Activated CD8-positive, alpha-beta T cell treated with anti-CD3 and anti-CD28 coated beads, Interleukin-2, amount 10 ng/mL, durations not matched to agents 7 days and 5 days (primary cell): ENCODE results near the gene VASN. TPM values are rescaled to one million over a fixed set of nuclear protein-coding genes. Genes with fewer than 3 reads are reported as not detected.

Source experiments
- ATAC-seq: fragments of 150-1000 bp; cut with Tn5 transposase; one replicate; pipeline ENCODE4 v1.10.0; 2021; ENCODE audit warnings: moderate library complexity
- CTCF ChIA-PET: fragments of 350-600 bp; sonication (Branson Sonifier 250); formaldehyde crosslinking; loops from one replicate; lab custom pipeline; 2021; ENCODE audit warnings: antibody characterized with exemption; lab: Charles Lee
- POLR2A ChIA-PET: fragments of 350-600 bp; sonication (Branson Sonifier 250); formaldehyde crosslinking; loops from one replicate; lab custom pipeline; 2021; ENCODE audit warnings: antibody characterized with exemption; lab: Charles Lee
- DNase-seq: peaks from one replicate; pipeline ENCODE4 v3.0.0-alpha.2; 2020
- H3K27ac Mint-ChIP-seq: one replicate; pipeline ENCODE4 v1.8.0; 2021; ENCODE audit warnings: mild to moderate bottlenecking, mixed read lengths
- H3K27me3 Mint-ChIP-seq: one replicate; pipeline ENCODE4 v1.8.0; 2021; ENCODE audit warnings: low read depth, mixed read lengths
- H3K36me3 Mint-ChIP-seq: one replicate; pipeline ENCODE4 v1.8.0; 2021; ENCODE audit warnings: low read depth, mixed read lengths
- H3K4me1 Mint-ChIP-seq: one replicate; pipeline ENCODE4 v1.8.0; 2021; ENCODE audit warnings: low read depth, mixed read lengths
- H3K4me3 Mint-ChIP-seq: one replicate; pipeline ENCODE4 v1.8.0; 2021; ENCODE audit warnings: mild to moderate bottlenecking, mixed read lengths
- H3K9me3 Mint-ChIP-seq: one replicate; pipeline ENCODE4 v1.8.0; 2022; ENCODE audit warnings: mixed read lengths; ENCODE audit not compliant: insufficient read depth
- total RNA-seq, 2 experiments: library from RNA; stranded (reverse); gene quantifications; one replicate each; pipeline ENCODE4 v1.2.3, GENCODE V29; 2021

Gene VASN
- total RNA-seq, 2 experiments from 2014 or later = not detected

GRCh38 chr16:4366016-4366415 is 5.6 kb upstream of the VASN start:
- POLR2A ChIA-PET = interaction anchor here (1.0 kb wide), 1 partner anchor 13 kb away, joined by 3 read pairs; no protein-coding TSS in a partner anchor
- H3K4me1 Mint-ChIP-seq = no peaks in the 10 kb centered on the region
- ATAC-seq (no peak), DNase-seq (no peak)
- H3K27me3 Mint-ChIP-seq = no peaks in the 10 kb centered on the region
- H3K36me3 Mint-ChIP-seq = peaks cover 24% of the 10 kb centered on the region
- CTCF ChIA-PET = no interaction called here
- H3K4me3 Mint-ChIP-seq = no peak overlapping the region
- H3K27ac Mint-ChIP-seq = no peak overlapping the region
- no peaks in the 10 kb centered on the region for H3K9me3 Mint-ChIP-seq

GRCh38 chr16:4367393-4367856 is 4.2 kb upstream of the VASN start:
- ChIA-PET POLR2A (no interaction called here), CTCF (no interaction called here)
- Mint-ChIP-seq H3K4me3 (no peak overlapping the region), H3K36me3 (peaks cover 18% of the 10 kb centered on the region), H3K9me3 (no peaks in the 10 kb centered on the region), H3K27ac (peak overlapping the region; percentile 60), H3K4me1 (peaks cover 2% of the 10 kb centered on the region), H3K27me3 (no peaks in the 10 kb centered on the region)
- DNase-seq = no peak
- no peak for ATAC-seq

- H3K4me3 Mint-ChIP-seq = no peak overlapping the region
- H3K27me3 Mint-ChIP-seq = no peaks in the 10 kb centered on the region
- ChIA-PET CTCF (no interaction called here), POLR2A (interaction anchor here (0.8 kb wide), 1 partner anchor 107 kb away, joined by 3 read pairs; the partner anchor contains the start of gene HMOX2)
- peaks cover 9% of the 10 kb centered on the region for H3K36me3 Mint-ChIP-seq
- ATAC-seq (no peak), DNase-seq (no peak)
- peaks cover 2% of the 10 kb centered on the region for H3K4me1 Mint-ChIP-seq
- no peaks in the 10 kb centered on the region for H3K9me3 Mint-ChIP-seq
- H3K27ac Mint-ChIP-seq = no peak overlapping the region
Measured at GRCh38 chr16:4369007-4369733, 2.5 kb upstream of the VASN start.

GRCh38 chr16:4370151-4370550 is 1.5 kb upstream of the VASN start:
- ATAC-seq (no peak), DNase-seq (no peak)
- POLR2A ChIA-PET = no interaction called here
- Mint-ChIP-seq H3K27me3 (no peaks in the 10 kb centered on the region), H3K9me3 (no peaks in the 10 kb centered on the region), H3K27ac (no peak overlapping the region), H3K4me1 (peaks cover 2% of the 10 kb centered on the region), H3K36me3 (peaks cover 9% of the 10 kb centered on the region), H3K4me3 (no peak overlapping the region)
- CTCF ChIA-PET = interaction anchor here (1.0 kb wide), 1 partner anchor 32 kb away, joined by 3 read pairs; no protein-coding TSS in a partner anchor

GRCh38 chr16:4370570-4371356 is 885 bp upstream of the VASN start:
- Mint-ChIP-seq H3K4me1 (peaks cover 2% of the 10 kb centered on the region), H3K36me3 (peaks cover 6% of the 10 kb centered on the region), H3K27me3 (no peaks in the 10 kb centered on the region), H3K9me3 (no peaks in the 10 kb centered on the region), H3K27ac (no peak overlapping the region), H3K4me3 (no peak overlapping the region)
- POLR2A ChIA-PET = no interaction called here
- ATAC-seq (no peak), DNase-seq (no peak)
- CTCF ChIA-PET = interaction anchor here (0.9 to 1.3 kb wide), 4 partner anchors 12 to 43 kb away, joined by 3 to 6 read pairs (median 3); no protein-coding TSS in a partner anchor

- Mint-ChIP-seq H3K4me3 (peak overlapping the region; percentile 55), H3K36me3 (peaks cover 5% of the 10 kb centered on the region), H3K27me3 (no peaks in the 10 kb centered on the region), H3K27ac (no peak overlapping the region), H3K4me1 (peaks cover 2% of the 10 kb centered on the region), H3K9me3 (no peaks in the 10 kb centered on the region)
- CTCF ChIA-PET = no interaction called here
- POLR2A ChIA-PET = no interaction called here
- ATAC-seq = peak; percentile 58
- DNase-seq = peak; percentile 44
Measured at GRCh38 chr16:4372001-4372577, 441 bp downstream of the VASN start.

- no peak for DNase-seq
- Mint-ChIP-seq H3K9me3 (no peaks in the 10 kb centered on the region), H3K4me3 (no peak overlapping the region), H3K4me1 (peaks cover 2% of the 10 kb centered on the region), H3K27me3 (no peaks in the 10 kb centered on the region), H3K27ac (no peak overlapping the region), H3K36me3 (no peaks in the 10 kb centered on the region)
- ATAC-seq = no peak
- POLR2A ChIA-PET = no interaction called here
- CTCF ChIA-PET = interaction anchor here (1.1 kb wide), 1 partner anchor 13 kb away, joined by 3 read pairs; no protein-coding TSS in a partner anchor
Measured at GRCh38 chr16:4372578-4373355, 1.1 kb downstream of the VASN start.

- CTCF ChIA-PET = interaction anchor here (1.1 kb wide), 1 partner anchor 14 kb away, joined by 3 read pairs; no protein-coding TSS in a partner anchor
- no peak for DNase-seq
- no peak overlapping the region for H3K27ac Mint-ChIP-seq
- H3K4me1 Mint-ChIP-seq = peaks cover 2% of the 10 kb centered on the region
- H3K9me3 Mint-ChIP-seq = no peaks in the 10 kb centered on the region
- H3K36me3 Mint-ChIP-seq = no peaks in the 10 kb centered on the region
- no peak overlapping the region for H3K4me3 Mint-ChIP-seq
- no peaks in the 10 kb centered on the region for H3K27me3 Mint-ChIP-seq
- ATAC-seq = no peak
- POLR2A ChIA-PET = interaction anchor here (0.6 kb wide), 1 partner anchor 132 kb away, joined by 3 read pairs; no protein-coding TSS in a partner anchor
Measured at GRCh38 chr16:4373356-4373908, 1.8 kb downstream of the VASN start.

GRCh38 chr16:4373909-4374742 is 2.5 kb downstream of the VASN start:
- Mint-ChIP-seq H3K27me3 (no peaks in the 10 kb centered on the region), H3K4me3 (no peak overlapping the region), H3K27ac (no peak overlapping the region), H3K9me3 (no peaks in the 10 kb centered on the region), H3K36me3 (no peaks in the 10 kb centered on the region), H3K4me1 (peaks cover 2% of the 10 kb centered on the region)
- ChIA-PET CTCF (interaction anchor here (1.1 kb wide), 1 partner anchor 15 kb away, joined by 3 read pairs; no protein-coding TSS in a partner anchor), POLR2A (interaction anchor here (0.6 kb wide), 1 partner anchor 131 kb away, joined by 3 read pairs; no protein-coding TSS in a partner anchor)
- DNase-seq (no peak), ATAC-seq (no peak)

GRCh38 chr16:4375717-4376116 is 4.1 kb downstream of the VASN start:
- no peaks in the 10 kb centered on the region for H3K36me3 Mint-ChIP-seq
- ChIA-PET CTCF (interaction anchor here (1.0 to 1.2 kb wide), 2 partner anchors 29 to 87 kb away, joined by 3 to 6 read pairs; no protein-coding TSS in a partner anchor), POLR2A (interaction anchor here (0.6 kb wide), 1 partner anchor 29 kb away, joined by 3 read pairs; no protein-coding TSS in a partner anchor)
- DNase-seq = no peak
- H3K4me1 Mint-ChIP-seq = peaks cover 2% of the 10 kb centered on the region
- no peaks in the 10 kb centered on the region for H3K9me3 Mint-ChIP-seq
- no peak for ATAC-seq
- no peak overlapping the region for H3K4me3 Mint-ChIP-seq
- no peaks in the 10 kb centered on the region for H3K27me3 Mint-ChIP-seq
- H3K27ac Mint-ChIP-seq = no peak overlapping the region
